GM19351 (cell line): Measurements from ENCODE around the gene LDB1.
A peak's percentile ranks its signal among the peaks of the same experiment; 100 is the strongest.

Source experiments
- ATAC-seq: cut with Tn5 transposase; IDR thresholded peaks from one replicate; pipeline ENCODE4 v1.9.1; 2021; ENCODE audit warnings: mild to moderate bottlenecking, moderate library complexity; ENCODE audit not compliant: unreplicated experiment

LDB1 gene

GRCh38 chr10:102120142-102120990 lies at the start of gene LDB1:
LDB1 (minus strand) TSS chr10:102120368; CDS start chr10:102120110, 258 bp downstream.
- peak; percentile 73 for ATAC-seq

GRCh38 chr10:102167861-102168260 lies 47.7 kb upstream of the LDB1 start:
- no peak for ATAC-seq

GRCh38 chr10:102163342-102163989 lies 43.3 kb upstream of the LDB1 start:
- no peak for ATAC-seq

- no peak for ATAC-seq
These were observed 39.7 kb upstream of the LDB1 start for GRCh38 chr10:102159831-102160230.

GRCh38 chr10:102159051-102159597 lies 39.0 kb upstream of the LDB1 start:
- no peak for ATAC-seq

GRCh38 chr10:102157224-102157623 lies 37.1 kb upstream of the LDB1 start:
- ATAC-seq = no peak

- no peak for ATAC-seq
These were observed 34.4 kb upstream of the LDB1 start for GRCh38 chr10:102154466-102155116.

GRCh38 chr10:102153093-102153620 lies 33.0 kb upstream of the LDB1 start:
- ATAC-seq = no peak

- ATAC-seq = peak; percentile 21
These were observed 32.4 kb upstream of the LDB1 start for GRCh38 chr10:102152545-102152890.

- peak; percentile 88 for ATAC-seq
These were observed 31.8 kb upstream of the LDB1 start, which contains the start of gene NOLC1 for GRCh38 chr10:102151774-102152544. NOLC1 (plus strand) TSS chr10:102152389; CDS start chr10:102152411, 22 bp downstream.

- no peak for ATAC-seq
These were observed 31.0 kb upstream of the LDB1 start for GRCh38 chr10:102150970-102151773.

GRCh38 chr10:102148275-102148674 lies 28.1 kb upstream of the LDB1 start:
- ATAC-seq = no peak

- ATAC-seq = no peak
These were observed 27.4 kb upstream of the LDB1 start for GRCh38 chr10:102147561-102147960.

- no peak for ATAC-seq
These were observed 26.8 kb upstream of the LDB1 start for GRCh38 chr10:102146971-102147428.

GRCh38 chr10:102141583-102142107 lies 21.5 kb upstream of the LDB1 start:
- ATAC-seq = no peak

GRCh38 chr10:102140913-102141540 lies 20.9 kb upstream of the LDB1 start:
- no peak for ATAC-seq

- no peak for ATAC-seq
These were observed 20.1 kb upstream of the LDB1 start for GRCh38 chr10:102140218-102140617.

GRCh38 chr10:102139281-102140110 lies 19.3 kb upstream of the LDB1 start:
- no peak for ATAC-seq
